ENCODE measurements around the gene REV3L. TPM values are rescaled to one million over a fixed set of nuclear protein-coding genes. Genes with fewer than 3 reads are reported as not detected.

The REV3L gene
- total and polyA plus RNA-seq, 2 donors (not counting 1 experiment from before 2014, with no cell fraction given): 42.9 to 127 TPM

DNA sequence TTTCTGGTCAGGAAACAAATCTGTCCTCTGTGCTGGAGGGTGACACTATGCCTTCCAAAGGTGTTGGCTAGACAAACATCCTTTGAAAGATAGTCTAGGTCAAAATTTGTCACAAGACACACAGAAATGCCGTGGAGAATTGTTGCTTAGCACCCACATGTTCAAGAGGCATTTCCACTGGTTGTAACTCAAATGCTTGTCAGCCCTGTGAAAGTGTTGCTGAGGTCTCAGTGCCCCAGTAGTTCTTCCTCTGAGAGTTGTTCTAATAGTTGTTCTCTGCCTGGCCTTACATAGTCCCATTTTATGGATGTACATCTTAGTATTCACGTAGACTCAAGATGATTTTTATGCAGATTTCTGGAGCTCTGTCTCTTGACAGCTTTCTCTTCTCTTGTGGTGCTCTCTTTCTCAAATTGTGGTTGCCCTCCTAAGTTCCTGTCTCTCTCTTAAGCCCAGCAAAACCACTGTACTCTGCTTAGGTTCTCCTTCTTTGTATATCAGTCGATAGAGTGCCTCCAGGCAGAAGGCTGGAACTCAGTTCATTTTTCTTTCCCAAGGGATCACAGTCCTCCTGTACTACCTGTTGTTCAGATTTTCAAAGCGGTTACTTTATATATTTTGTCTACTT lies 39.5 kb upstream of the REV3L start:
- Histone ChIP-seq H3K4me1 (ENCODE audit: control insufficient read depth, extremely low read depth, insufficient read depth, low read length) (no peaks in the 10 kb centered on the region), H3K9ac (ENCODE audit: insufficient read depth, low read length) (no peak overlapping the region), H3K4me2 (ENCODE audit: extremely low read depth, insufficient read depth, low read length) (no peak overlapping the region), H3K4me3 (replicated peaks in 1 of 4; ENCODE audit: control extremely low read depth in 1 of 4, insufficient read depth in 1 of 4, low read depth in 3 of 4, low read length in 4 of 4) (no peak overlapping the region), H4K20me1 (ENCODE audit: control insufficient read depth, extremely low read depth, insufficient read depth, low read length) (no peaks in the 10 kb centered on the region), H3K9me3 (ENCODE audit: control insufficient read depth, insufficient read depth, low read depth, low read length) (no peaks in the 10 kb centered on the region), H3K27ac (ENCODE audit: insufficient read depth, low read length) (no peak overlapping the region), H3K79me2 (ENCODE audit: control insufficient read depth, insufficient read depth, low read length) (no peaks in the 10 kb centered on the region), H2AFZ (ENCODE audit: low read length) (no peak overlapping the region), H3K36me3 (ENCODE audit: control insufficient read depth, insufficient read depth, low read length) (no peaks in the 10 kb centered on the region), H3K27me3 (ENCODE audit: control insufficient read depth, insufficient read depth, low read length) (no peaks in the 10 kb centered on the region)
- TF ChIP-seq, protein P1, sequence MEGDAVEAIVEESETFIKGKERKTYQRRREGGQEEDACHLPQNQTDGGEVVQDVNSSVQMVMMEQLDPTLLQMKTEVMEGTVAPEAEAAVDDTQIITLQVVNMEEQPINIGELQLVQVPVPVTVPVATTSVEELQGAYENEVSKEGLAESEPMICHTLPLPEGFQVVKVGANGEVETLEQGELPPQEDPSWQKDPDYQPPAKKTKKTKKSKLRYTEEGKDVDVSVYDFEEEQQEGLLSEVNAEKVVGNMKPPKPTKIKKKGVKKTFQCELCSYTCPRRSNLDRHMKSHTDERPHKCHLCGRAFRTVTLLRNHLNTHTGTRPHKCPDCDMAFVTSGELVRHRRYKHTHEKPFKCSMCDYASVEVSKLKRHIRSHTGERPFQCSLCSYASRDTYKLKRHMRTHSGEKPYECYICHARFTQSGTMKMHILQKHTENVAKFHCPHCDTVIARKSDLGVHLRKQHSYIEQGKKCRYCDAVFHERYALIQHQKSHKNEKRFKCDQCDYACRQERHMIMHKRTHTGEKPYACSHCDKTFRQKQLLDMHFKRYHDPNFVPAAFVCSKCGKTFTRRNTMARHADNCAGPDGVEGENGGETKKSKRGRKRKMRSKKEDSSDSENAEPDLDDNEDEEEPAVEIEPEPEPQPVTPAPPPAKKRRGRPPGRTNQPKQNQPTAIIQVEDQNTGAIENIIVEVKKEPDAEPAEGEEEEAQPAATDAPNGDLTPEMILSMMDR (conservative IDR thresholded peaks at IDR 0.05 in 1 of 2, IDR thresholded peaks at IDR 0.05 in 1 of 2; ENCODE audit: low read depth in 1 of 2, low read length in 2 of 2): no peak
- TF ChIP-seq EZH2 (IDR thresholded peaks at IDR 0.05; ENCODE audit: low read length, missing control alignments): no peak
- DNase-seq (ENCODE audit: low read depth in 2 of 2): no peak

DNA sequence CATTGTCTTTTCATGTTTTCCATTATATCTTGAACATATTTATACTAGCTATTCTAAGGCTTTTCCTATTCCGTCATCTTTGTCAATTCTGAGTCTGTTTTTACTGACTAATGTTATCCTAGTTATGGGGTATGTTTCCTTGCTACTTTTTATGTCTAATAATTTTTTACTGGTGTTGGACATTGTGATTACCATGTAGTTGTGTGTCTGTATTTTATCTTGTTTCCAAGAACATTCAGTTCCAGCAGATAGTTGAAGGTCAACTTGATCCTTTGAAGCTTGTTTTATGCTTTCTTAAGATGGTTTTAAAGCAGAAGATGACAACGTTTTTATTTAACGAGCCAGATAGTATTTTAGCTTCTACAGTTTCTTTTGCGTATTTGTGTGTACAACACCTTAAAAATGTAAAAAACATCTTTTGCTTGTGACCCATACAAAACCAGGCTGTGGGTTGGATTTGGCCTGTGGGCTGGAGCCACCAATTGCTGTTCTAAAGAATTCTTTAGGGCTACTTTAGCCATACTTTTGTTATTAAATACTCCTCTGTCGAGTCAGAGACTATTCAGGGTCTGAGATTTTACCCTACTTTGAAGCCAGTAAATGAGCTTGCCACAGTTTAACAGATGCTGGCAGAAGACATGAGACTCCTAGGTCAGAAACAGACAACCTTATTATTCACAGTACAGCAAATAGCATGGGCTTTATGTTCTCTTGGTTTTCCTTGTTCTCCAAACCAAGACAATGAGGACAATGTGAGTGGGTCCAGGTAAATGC lies 38.7 kb upstream of the REV3L start:
- Histone ChIP-seq H3K4me1 (ENCODE audit: control insufficient read depth, extremely low read depth, insufficient read depth, low read length) (no peaks in the 10 kb centered on the region), H3K4me2 (ENCODE audit: extremely low read depth, insufficient read depth, low read length) (no peak overlapping the region), H3K79me2 (ENCODE audit: control insufficient read depth, insufficient read depth, low read length) (no peaks in the 10 kb centered on the region), H3K9ac (ENCODE audit: insufficient read depth, low read length) (no peak overlapping the region), H3K27me3 (ENCODE audit: control insufficient read depth, insufficient read depth, low read length) (no peaks in the 10 kb centered on the region), H3K27ac (ENCODE audit: insufficient read depth, low read length) (no peak overlapping the region), H2AFZ (ENCODE audit: low read length) (no peak overlapping the region), H3K4me3 (replicated peaks in 1 of 4; ENCODE audit: control extremely low read depth in 1 of 4, insufficient read depth in 1 of 4, low read depth in 3 of 4, low read length in 4 of 4) (no peak overlapping the region), H3K9me3 (ENCODE audit: control insufficient read depth, insufficient read depth, low read depth, low read length) (no peaks in the 10 kb centered on the region), H3K36me3 (ENCODE audit: control insufficient read depth, insufficient read depth, low read length) (no peaks in the 10 kb centered on the region), H4K20me1 (ENCODE audit: control insufficient read depth, extremely low read depth, insufficient read depth, low read length) (no peaks in the 10 kb centered on the region)
- peak in 1 of 2 donors; percentile 15 for DNase-seq (ENCODE audit: low read depth in 2 of 2)
- TF ChIP-seq EZH2 (IDR thresholded peaks at IDR 0.05; ENCODE audit: low read length, missing control alignments): no peak
- TF ChIP-seq, protein P1 (conservative IDR thresholded peaks at IDR 0.05 in 1 of 2, IDR thresholded peaks at IDR 0.05 in 1 of 2; ENCODE audit: low read depth in 1 of 2, low read length in 2 of 2): no peak

DNA sequence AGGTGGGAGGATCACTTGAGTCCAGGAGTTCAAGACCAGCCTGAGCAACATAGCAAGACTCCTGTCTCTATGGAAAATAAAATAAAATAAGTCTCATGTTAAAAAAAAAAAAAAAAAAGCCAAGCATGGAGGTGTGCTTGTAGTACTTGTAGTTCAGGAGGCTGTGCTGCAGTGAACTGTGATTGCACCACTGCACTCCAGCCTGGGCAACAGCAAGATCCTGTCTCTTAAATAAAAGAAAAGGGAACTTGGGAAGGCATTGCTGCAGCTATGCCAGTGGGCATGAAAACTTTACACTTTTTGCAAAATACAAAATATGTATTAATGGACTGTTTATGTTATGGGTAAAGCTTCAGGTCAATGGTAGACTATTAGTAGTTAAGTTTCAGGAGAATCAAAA lies 37.5 kb upstream of the REV3L start:
- Histone ChIP-seq H3K4me3 (replicated peaks in 1 of 4; ENCODE audit: control extremely low read depth in 1 of 4, insufficient read depth in 1 of 4, low read depth in 3 of 4, low read length in 4 of 4) (no peak overlapping the region), H2AFZ (ENCODE audit: low read length) (no peak overlapping the region), H3K36me3 (ENCODE audit: control insufficient read depth, insufficient read depth, low read length) (no peaks in the 10 kb centered on the region), H3K27ac (ENCODE audit: insufficient read depth, low read length) (no peak overlapping the region), H3K27me3 (ENCODE audit: control insufficient read depth, insufficient read depth, low read length) (no peaks in the 10 kb centered on the region), H4K20me1 (ENCODE audit: control insufficient read depth, extremely low read depth, insufficient read depth, low read length) (no peaks in the 10 kb centered on the region), H3K79me2 (ENCODE audit: control insufficient read depth, insufficient read depth, low read length) (no peaks in the 10 kb centered on the region), H3K9ac (ENCODE audit: insufficient read depth, low read length) (no peak overlapping the region), H3K4me1 (ENCODE audit: control insufficient read depth, extremely low read depth, insufficient read depth, low read length) (no peaks in the 10 kb centered on the region), H3K4me2 (ENCODE audit: extremely low read depth, insufficient read depth, low read length) (no peak overlapping the region), H3K9me3 (ENCODE audit: control insufficient read depth, insufficient read depth, low read depth, low read length) (no peaks in the 10 kb centered on the region)
- no peak for DNase-seq (ENCODE audit: low read depth in 2 of 2)
- TF ChIP-seq, protein P1 (conservative IDR thresholded peaks at IDR 0.05 in 1 of 2, IDR thresholded peaks at IDR 0.05 in 1 of 2; ENCODE audit: low read depth in 1 of 2, low read length in 2 of 2): no peak
- no peak for TF ChIP-seq EZH2 (IDR thresholded peaks at IDR 0.05; ENCODE audit: low read length, missing control alignments)

All from fibroblast of lung (primary cell).